Measurements from ENCODE around the gene ZC3H12A.

DNA sequence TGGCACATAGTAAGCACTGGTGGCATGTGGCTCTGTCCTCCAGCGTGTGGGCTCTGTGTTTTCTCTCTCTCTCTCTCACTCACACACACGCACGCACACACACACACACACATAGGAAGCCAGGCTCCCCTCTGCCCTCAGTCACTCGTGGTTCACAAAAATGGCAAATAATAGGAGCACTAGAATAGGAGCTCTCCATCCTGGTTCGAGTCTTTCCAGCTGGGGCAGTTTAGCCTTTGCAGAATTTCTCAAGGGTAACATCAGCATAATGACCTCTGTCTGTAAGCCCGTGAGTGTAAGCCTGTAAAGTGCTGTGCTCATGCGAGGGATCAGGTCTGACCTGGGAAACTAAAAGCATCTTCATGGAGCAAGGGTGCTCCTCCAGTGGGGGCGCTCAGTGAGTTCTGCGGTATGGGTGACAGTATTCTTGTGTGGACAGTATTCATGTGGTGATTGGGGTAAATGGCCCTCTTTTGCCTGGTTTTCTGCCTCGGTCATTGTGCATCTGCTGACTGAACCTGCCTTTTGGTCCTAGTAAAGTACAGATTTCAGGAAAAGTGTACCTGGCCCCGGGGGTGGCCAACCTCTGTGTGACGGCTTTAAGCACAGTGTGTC lies 842 bp upstream of the ZC3H12A start:
- no peak for TF ChIP-seq KDM4A (IDR thresholded peaks at IDR 0.05; ENCODE audit: low read depth, low read length, severe bottlenecking)
- no peak for TF ChIP-seq RNF2 (IDR thresholded peaks at IDR 0.05; ENCODE audit: borderline replicate concordance, low read depth, low read length, missing control alignments, poor library complexity, severe bottlenecking)
- TF ChIP-seq TEAD4 (IDR thresholded peaks at IDR 0.05; ENCODE audit: low read depth, low read length), result no peak
- TF ChIP-seq POLR2AphosphoS5 (IDR thresholded peaks at IDR 0.05; ENCODE audit: low read depth, low read length), result no peak
- TF ChIP-seq, protein P1, sequence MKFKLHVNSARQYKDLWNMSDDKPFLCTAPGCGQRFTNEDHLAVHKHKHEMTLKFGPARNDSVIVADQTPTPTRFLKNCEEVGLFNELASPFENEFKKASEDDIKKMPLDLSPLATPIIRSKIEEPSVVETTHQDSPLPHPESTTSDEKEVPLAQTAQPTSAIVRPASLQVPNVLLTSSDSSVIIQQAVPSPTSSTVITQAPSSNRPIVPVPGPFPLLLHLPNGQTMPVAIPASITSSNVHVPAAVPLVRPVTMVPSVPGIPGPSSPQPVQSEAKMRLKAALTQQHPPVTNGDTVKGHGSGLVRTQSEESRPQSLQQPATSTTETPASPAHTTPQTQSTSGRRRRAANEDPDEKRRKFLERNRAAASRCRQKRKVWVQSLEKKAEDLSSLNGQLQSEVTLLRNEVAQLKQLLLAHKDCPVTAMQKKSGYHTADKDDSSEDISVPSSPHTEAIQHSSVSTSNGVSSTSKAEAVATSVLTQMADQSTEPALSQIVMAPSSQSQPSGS (IDR thresholded peaks at IDR 0.05; ENCODE audit: low read length), result no peak
- no peak for TF ChIP-seq JUN (IDR thresholded peaks at IDR 0.05; ENCODE audit: low read depth, low read length)
- no peak for TF ChIP-seq EZH2 (IDR thresholded peaks at IDR 0.05; ENCODE audit: low read depth, low read length, severe bottlenecking)
- TF ChIP-seq, protein P2, sequence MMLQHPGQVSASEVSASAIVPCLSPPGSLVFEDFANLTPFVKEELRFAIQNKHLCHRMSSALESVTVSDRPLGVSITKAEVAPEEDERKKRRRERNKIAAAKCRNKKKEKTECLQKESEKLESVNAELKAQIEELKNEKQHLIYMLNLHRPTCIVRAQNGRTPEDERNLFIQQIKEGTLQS (IDR thresholded peaks at IDR 0.05; ENCODE audit: insufficient read depth, low read depth, low read length), result no peak
- no peak for TF ChIP-seq SRF (IDR thresholded peaks at IDR 0.05; ENCODE audit: low read depth, low read length)
- TF ChIP-seq GABPA (IDR thresholded peaks at IDR 0.05; ENCODE audit: borderline replicate concordance, insufficient read depth, low read length), result no peak

Data from H1 (cell line).